Osteoblast (primary cell): Measurements from ENCODE around the gene WNT7B. TPM values are rescaled to one million over a fixed set of nuclear protein-coding genes. Genes with fewer than 3 reads are reported as not detected.
A peak's percentile ranks its signal among the peaks of the same experiment; 100 is the strongest.

Source experiments
- DNase-seq: peaks from one replicate; pipeline ENCODE4 v3.0.0; 2011; ENCODE audit warnings: low spot score, mixed read lengths; ENCODE audit not compliant: insufficient read length; ENCODE audit errors: missing footprints
- H2AFZ ChIP-seq: 2 replicates; pipeline ENCODE4 v1.6.0; 2011; ENCODE audit warnings: mild to moderate bottlenecking, low read length
- H3K27ac ChIP-seq: 2 replicates; pipeline ENCODE4 v1.5.1; 2011; ENCODE audit warnings: mild to moderate bottlenecking, low read depth, low read length, moderate library complexity
- H3K27me3 ChIP-seq: 2 replicates; pipeline ENCODE4 v1.6.0; 2012; ENCODE audit warnings: mild to moderate bottlenecking, control low read depth, inconsistent platforms, low read length, moderate library complexity; ENCODE audit not compliant: insufficient read depth
- H3K36me3 ChIP-seq: 2 replicates; pipeline ENCODE4 v1.5.1; 2011; ENCODE audit warnings: mild to moderate bottlenecking, low read length, control low read depth, moderate library complexity; ENCODE audit not compliant: insufficient read depth
- H3K4me1 ChIP-seq: 2 replicates; pipeline ENCODE4 v1.5.1; 2011; ENCODE audit warnings: mild to moderate bottlenecking, low read length, control low read depth, moderate library complexity; ENCODE audit not compliant: insufficient read depth
- H3K4me2 ChIP-seq: 2 replicates; pipeline ENCODE4 v1.6.0; 2011; ENCODE audit warnings: mild to moderate bottlenecking, low read length; ENCODE audit not compliant: insufficient read depth
- H3K4me3 ChIP-seq: fragments of 200-600 bp; sonication (generic); 3 replicates; pipeline ENCODE4 v1.5.1; 2012; ENCODE audit warnings: mild to moderate bottlenecking, low read length, inconsistent platforms; ENCODE audit not compliant: insufficient read depth
- H3K79me2 ChIP-seq: 2 replicates; pipeline ENCODE4 v1.6.0; 2012; ENCODE audit warnings: mild to moderate bottlenecking, low read length, control low read depth, inconsistent platforms; ENCODE audit not compliant: insufficient read depth
- H3K9me3 ChIP-seq: 2 replicates; pipeline ENCODE4 v1.5.1; 2011; ENCODE audit warnings: low read depth, low read length, control low read depth
- H4K20me1 ChIP-seq: 2 replicates; pipeline ENCODE4 v1.6.0; 2012; ENCODE audit warnings: mild to moderate bottlenecking, low read length, control low read depth; ENCODE audit not compliant: insufficient read depth
- total RNA-seq: library from RNA; depleted of rRNA; stranded (reverse); fragments of >200 nt; gene quantifications from 2 replicates; pipeline ENCODE4 v1.2.3, GENCODE V29; 2012
- TF ChIP-seq, protein P1 (sequence below): IDR thresholded peaks from 2 replicates; pipeline ENCODE4 v1.5.1; 2011; ENCODE audit warnings: mild to moderate bottlenecking, low read depth, low read length, moderate library complexity; ENCODE audit errors: extremely low read depth

The WNT7B gene
- total RNA-seq, 1 donor = not detected

DNA sequence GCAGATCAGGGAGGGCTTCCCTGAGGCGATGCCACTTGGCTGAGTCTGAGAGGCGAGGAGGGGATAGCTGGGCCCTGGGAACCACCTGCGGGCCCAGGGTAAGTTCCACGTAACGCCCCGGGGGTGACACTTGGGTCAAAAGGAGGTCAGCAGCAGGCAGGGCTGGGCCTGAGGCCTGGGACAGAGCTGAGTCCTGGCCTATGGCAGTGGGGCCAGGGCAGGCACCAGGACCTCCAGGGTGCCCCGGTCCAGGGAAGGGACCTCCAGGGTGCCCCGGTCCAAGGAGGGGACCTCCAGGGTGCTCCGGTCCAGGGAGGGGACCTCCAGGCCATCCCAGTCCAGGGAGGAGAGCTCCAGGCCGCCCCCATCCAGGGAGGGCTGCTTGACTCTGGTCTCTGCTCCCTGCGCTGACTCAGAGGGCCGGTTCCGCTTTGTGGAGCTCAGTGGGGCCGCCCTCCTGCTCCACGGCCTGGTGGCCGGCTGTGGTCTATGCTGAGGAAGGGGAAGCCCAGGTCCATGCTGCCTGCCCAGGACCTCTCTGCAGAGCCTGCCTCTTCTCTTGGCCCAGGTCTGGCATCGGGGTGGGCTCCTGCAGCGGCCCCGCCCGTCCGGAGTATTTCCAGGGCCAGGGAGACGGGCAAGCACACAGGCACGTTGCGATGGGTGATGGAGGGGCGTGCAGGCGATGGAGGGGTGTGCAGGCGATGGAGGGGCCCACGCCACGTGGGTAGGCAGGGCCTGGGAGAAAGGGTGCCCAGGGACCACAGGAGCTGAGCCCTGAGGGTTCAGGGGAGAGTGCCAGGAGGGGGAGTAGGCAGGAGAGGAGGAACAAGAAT, 19.5 kb upstream of the WNT7B start:
- H3K4me2 ChIP-seq = peak overlapping the region; percentile 76
- DNase-seq = peak; percentile 97
- H3K4me3 ChIP-seq = peak overlapping the region; percentile 53

DNA sequence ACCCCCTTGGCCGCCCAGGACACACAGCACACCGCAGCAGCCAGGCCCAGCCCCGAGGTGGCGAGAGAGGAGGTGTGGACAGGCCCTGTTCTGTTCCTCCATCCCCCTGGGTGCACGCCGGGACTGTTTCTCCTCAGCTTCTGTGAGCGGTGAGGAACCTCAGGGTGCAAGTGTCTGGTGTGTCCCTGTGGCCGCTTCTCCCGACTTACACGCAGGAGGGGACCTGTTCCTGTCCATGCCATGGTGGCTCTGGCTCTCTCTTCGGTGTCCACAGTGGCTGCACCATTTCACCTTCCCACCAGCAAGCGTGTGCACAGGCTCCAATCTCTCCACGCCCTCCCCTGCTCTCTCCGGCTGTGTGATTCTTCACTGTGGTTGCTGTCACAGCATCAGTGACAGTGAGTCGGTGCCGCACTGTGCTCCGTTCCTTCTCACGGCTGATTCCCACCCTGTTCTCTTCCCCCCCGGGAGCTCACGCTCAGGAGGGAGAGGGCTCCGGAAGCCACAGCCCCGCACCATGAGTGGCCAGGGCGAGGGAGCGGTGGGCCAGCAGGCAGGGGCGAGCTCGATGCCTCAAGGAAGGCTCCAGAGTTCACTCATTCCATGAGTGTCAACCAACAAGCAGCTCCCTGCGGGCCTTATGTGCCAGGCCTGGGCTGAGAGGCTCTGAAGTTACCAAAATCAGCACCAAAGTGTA, 18.6 kb upstream of the WNT7B start:
- Histone ChIP-seq H3K27me3 (peaks cover 3% of the 10 kb centered on the region), H2AFZ (no peak overlapping the region), H3K4me1 (peaks cover 29% of the 10 kb centered on the region), H3K4me3 (no peak overlapping the region), H3K9me3 (no peaks in the 10 kb centered on the region), H3K4me2 (no peak overlapping the region), H3K36me3 (no peaks in the 10 kb centered on the region), H4K20me1 (peaks cover 4% of the 10 kb centered on the region), H3K79me2 (peaks cover 28% of the 10 kb centered on the region), H3K27ac (peak overlapping the region; percentile 94)
- TF ChIP-seq, protein P1, sequence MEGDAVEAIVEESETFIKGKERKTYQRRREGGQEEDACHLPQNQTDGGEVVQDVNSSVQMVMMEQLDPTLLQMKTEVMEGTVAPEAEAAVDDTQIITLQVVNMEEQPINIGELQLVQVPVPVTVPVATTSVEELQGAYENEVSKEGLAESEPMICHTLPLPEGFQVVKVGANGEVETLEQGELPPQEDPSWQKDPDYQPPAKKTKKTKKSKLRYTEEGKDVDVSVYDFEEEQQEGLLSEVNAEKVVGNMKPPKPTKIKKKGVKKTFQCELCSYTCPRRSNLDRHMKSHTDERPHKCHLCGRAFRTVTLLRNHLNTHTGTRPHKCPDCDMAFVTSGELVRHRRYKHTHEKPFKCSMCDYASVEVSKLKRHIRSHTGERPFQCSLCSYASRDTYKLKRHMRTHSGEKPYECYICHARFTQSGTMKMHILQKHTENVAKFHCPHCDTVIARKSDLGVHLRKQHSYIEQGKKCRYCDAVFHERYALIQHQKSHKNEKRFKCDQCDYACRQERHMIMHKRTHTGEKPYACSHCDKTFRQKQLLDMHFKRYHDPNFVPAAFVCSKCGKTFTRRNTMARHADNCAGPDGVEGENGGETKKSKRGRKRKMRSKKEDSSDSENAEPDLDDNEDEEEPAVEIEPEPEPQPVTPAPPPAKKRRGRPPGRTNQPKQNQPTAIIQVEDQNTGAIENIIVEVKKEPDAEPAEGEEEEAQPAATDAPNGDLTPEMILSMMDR = no peak
- peak; percentile 42 for DNase-seq

More for the DNA sequence above, 19.5 kb upstream of the WNT7B start:
- Histone ChIP-seq H3K36me3 (no peaks in the 10 kb centered on the region), H2AFZ (peak overlapping the region; percentile 42), H3K79me2 (peaks cover 28% of the 10 kb centered on the region), H3K27me3 (peaks cover 3% of the 10 kb centered on the region), H3K27ac (peak overlapping the region; percentile 94), H3K4me1 (peaks cover 29% of the 10 kb centered on the region), H4K20me1 (peaks cover 4% of the 10 kb centered on the region), H3K9me3 (no peaks in the 10 kb centered on the region)
- TF ChIP-seq, protein P1 = no peak

GRCh38 chr22:45994491-45995404, 17.8 kb upstream of the WNT7B start:
- Histone ChIP-seq H3K4me3 (no peak overlapping the region), H3K27me3 (peaks cover 3% of the 10 kb centered on the region), H2AFZ (peak overlapping the region; percentile 69), H4K20me1 (peaks cover 8% of the 10 kb centered on the region), H3K27ac (peak overlapping the region; percentile 66), H3K9me3 (no peaks in the 10 kb centered on the region), H3K4me2 (peak overlapping the region; percentile 45), H3K79me2 (peaks cover 28% of the 10 kb centered on the region), H3K4me1 (peaks cover 29% of the 10 kb centered on the region), H3K36me3 (no peaks in the 10 kb centered on the region)
- TF ChIP-seq, protein P1 = peak; percentile 92
- peak; percentile 97 for DNase-seq
